HG03354 (cell line): ENCODE data around the gene HDAC9.
"Not testable (repeated sequence)": the region's sequence is repeated elsewhere in the genome, so short reads cannot be mapped to it uniquely, and the experiment has no call there.

ENCODE experiments used
- ATAC-seq: cut with Tn5 transposase; IDR thresholded peaks from one replicate; pipeline ENCODE4 v1.9.1; 2021; ENCODE audit warnings: mild to moderate bottlenecking; ENCODE audit not compliant: unreplicated experiment, poor library complexity, severe bottlenecking

HDAC9 gene

DNA sequence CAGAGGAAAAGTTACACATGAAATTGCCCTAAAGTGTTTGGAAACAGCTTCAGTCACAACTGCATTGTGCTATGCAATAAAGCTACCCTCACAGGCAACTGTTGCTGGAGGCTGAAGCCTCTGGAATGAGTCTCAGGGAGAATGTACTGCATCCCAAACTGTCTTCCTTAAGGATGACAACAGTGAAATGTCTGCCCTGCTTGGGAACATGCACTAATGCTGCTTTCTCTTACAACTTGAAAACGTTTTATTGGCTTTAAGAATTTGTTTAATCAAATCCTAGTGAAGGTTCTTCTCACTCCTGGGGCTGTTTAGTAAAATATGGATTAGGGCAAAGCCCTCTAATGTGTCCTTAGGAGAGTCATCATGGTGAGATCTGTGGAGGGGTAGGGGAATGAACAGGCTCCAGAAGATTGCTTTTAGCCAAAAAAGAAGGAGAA, 406.5 kb downstream of the HDAC9 start:
- ATAC-seq, result no peak

DNA sequence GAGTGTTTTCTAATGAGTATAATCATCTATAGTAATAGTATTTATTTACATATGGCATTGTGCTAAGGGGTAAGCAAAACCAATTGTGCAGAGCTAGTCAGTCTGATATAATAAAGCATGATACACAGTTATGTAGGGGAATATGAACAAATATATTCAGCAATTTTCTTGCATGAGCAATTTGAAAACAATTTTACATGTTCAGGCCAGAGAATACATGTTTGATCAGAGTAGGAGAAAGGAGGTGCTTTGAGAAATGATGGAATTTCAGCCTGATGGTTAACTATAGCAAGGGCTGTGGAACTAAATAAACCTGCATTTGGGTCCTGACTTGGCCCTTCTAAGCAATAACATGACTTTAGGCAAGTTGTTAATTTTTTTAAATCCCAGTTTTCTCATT, 407.3 kb downstream of the HDAC9 start:
- ATAC-seq, result no peak

DNA sequence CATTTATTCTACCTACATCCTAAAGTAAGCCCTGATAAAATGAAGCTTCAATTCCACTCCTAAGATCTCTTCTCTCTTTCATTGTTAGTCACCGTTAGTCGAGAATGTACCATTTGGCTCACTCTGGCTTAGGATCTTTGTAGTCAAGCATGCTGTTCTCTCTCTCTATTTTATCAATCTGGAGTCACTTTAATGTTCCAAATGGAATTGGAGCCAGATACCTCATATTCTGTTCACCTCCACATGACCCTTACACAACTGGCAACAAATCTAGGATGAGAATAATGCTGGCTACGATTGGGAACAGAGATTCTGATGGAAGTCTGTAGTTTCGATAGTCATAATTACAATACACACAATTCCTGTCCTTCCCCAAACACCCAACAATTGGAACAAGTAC, 408.1 kb downstream of the HDAC9 start:
- ATAC-seq, result no peak

DNA sequence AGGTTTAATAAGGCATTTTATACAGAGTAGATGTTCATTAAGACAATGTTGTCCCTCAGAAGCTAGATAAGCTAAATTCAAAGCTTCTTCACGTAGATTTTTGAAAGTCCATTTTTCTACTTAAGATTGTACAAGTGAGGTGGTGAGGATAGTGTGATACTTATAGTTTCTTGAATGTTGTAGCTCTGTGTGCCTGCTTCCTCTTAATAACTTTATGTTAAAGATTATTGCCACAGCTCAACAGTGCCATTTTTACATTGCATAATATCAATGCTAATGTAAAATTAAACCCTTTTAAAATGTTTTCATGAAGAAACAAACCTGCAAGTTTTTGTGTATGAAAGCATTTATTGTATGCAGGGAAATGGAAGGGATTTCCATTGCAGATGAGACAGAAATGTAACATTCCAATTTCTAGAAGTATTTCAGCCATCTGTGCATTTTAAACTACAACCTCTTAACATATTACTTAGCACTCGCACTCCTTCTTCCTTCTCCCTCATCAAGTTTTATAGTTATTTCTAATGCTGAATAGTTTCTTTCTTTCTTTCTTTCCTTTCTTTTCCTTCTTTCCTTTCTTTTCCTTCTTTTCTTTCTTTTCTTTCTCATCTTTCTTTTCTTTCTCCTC, 409.9 kb downstream of the HDAC9 start:
- no peak for ATAC-seq

DNA sequence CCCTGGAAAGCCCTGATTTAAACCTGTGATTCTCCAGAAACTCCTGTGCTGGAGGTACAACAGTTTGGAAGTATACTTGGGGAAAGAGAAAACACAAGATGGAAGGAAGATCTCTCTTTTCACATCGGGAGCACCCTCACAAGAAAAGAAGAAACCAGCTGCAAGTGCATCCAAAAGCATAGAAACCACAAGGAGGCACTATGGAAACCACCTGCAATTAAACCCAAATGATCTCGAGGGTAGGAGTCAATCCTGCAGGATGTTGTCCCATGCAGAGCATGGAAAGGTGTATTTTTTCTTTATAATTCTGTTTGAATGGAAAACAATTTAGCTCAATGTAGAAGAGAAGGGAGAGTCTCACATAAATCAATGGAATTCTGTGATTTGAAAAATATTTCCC, 411.4 kb downstream of the HDAC9 start:
- ATAC-seq, result no peak

DNA sequence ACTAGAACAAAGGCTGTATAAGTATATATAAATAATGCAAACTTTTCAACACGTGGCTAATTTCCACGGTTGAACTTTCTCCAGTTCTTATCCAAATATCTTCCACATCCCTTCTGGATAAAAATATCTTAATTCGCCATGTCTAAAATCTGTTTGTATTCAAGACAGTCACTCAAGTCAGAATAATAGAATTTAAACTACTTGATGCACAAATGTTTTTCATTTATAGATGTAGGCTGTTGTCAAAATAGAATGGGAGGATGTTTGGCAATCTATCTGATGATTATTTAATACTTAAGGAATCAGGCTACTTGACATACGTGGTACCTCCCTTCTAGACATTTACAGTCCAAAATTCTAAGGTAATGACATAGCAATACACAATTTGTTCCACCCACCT, 417.6 kb downstream of the HDAC9 start:
- no peak for ATAC-seq

DNA sequence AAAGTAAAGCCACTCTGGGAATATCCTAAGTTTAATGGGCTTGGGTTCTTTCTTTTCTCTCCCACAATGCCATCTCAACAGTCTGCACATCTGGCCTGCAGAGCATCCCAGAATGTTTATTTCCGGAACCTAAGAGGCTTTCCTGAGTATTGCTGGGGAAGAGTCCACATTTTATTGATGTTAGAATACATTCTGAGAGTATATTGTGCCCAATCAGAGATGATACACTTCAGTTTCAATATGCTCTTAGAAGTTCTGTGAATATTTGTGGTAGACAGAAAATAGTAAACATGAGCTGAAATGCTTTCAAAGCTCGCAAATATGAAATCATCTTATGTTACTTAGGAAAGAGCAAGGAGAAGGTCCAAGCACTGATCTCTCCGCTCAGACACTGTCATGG, 421.3 kb downstream of the HDAC9 start:
- ATAC-seq, result no peak

DNA sequence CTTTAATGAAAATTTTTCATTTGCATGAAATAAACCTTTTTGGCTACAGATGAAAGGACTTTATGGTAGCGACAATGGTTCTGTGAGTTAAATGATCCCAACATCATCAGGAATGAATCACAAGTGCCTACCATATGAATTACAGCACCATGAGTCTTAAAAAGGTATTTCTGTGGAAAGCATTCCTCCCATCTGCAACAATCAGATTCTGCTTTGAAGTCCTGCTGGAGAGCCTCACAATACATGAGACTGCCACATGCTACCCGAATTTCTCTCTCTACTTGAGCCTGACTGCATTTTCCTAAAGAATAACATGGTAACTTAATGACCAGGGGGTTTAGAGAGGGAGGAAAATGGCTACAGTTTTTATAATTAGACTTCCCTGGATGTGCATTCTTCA, 431.6 kb downstream of the HDAC9 start:
- no peak for ATAC-seq

DNA sequence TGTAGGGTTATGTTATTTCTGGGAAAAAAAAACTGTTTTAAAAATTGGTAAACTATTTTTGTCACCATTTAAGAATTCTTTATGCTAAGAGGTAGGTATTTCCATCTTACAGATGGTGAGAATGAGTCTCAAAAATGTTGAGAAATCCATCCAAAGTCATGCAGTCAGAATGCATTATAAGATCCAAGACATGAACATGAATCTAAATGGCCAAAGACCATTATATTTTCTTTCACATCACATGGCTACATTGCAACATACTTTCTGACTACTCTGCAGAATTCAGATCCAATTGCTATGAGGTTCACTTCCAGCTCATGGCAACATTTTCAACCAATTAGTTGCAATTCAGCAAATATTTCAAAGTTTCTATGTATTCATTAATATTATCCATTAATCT, 440.7 kb downstream of the HDAC9 start:
- ATAC-seq, result no peak

DNA sequence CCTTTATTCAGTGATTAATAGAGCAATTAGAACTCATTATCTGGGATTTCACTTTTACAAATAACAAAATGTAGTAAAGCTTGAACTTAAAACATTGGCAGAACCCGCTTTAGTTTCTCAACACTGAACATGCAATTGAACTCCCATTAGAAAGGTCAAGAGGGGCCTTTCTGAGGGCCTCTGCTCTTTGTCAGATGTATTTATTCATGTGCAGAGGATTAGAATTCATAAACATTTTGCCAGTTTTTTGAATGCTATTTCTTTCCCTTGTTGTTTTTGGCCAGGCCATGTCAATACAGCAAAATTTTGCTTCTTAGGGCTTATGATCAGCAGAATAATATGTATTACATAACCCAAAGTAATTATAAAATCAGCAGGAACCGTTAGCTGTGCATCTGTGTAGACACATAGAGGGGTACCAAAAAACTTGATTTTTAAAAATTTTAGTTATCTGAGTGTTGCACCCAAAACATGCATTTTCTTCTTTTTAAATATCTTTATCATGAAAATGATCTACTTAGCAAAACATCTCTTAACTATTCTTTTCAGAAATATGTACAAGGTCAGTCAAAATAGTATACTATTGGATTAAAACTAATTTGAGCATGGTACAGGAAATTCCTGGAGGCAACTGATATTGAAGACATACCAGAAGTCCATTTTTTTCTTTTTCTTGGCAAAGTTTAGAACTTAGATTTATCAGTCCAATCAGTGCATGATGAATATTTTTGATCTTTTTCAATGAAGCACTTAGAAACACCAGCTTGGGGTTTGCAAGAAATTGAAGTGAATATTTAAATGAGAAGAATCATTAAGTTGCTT, 444.4 kb downstream of the HDAC9 start:
- ATAC-seq, result no peak

DNA sequence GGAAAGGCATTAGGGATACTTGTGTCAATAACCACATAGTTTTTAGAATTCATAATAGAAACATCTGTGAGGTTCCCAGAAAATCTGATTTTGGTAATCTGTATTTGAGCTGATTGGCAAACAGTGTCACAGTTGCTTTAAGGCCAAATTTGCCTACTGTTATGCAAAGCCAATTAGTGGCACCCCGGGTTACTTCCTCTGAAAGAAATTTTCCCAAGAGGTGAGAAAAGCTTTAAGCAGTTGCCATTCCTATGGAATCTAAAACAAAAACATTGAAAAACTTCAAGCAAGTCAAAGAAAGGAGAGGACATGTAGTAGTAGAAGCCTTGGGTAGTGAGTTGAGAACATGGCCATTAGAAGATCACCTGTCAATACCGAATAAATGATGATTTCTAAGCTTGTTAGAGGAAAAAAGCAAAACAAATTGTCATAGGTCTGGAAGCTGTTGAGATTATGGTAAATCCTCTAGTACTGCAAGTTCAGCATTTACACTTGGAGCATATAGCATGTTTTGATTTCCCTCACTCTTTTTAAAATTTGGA, 445.1 kb downstream of the HDAC9 start:
- ATAC-seq, result no peak

DNA sequence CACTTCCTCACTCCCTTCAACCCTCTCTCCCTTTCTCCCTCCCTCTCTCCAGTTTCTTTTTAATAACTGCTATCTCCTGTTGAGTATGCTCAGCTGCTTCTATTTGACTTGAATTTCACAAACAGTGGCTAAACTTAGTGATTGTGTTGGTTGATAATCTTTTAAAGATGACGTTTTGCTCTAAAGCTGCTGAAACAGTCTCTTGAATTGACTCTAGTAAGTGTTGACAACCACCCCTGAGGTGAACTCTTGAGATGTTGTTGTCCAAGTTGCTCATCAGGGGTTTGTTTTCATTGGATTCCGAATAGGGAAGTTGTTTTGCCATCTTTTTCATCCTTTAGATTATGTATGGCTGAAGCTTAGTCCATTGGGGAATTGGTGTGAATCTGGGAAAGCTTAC, 445.7 kb downstream of the HDAC9 start:
- no peak for ATAC-seq

DNA sequence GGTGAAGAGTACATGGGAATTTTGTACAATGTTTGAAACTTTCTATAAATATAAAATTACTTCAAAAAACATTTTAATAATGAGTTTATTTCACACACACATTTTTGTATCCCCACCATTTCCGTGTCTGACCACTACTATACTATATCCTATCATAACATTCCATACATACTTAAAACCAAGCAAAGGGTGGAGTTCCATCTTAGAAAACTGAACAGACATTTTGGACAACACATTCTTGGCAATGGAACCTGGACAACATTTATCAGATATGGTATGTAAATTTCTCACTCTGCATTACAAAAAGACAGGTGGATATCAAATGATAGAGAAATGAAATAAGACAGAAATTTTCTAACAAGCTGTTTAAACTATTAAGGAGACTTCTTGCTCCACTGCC, 453.0 kb downstream of the HDAC9 start:
- ATAC-seq, result no peak

DNA sequence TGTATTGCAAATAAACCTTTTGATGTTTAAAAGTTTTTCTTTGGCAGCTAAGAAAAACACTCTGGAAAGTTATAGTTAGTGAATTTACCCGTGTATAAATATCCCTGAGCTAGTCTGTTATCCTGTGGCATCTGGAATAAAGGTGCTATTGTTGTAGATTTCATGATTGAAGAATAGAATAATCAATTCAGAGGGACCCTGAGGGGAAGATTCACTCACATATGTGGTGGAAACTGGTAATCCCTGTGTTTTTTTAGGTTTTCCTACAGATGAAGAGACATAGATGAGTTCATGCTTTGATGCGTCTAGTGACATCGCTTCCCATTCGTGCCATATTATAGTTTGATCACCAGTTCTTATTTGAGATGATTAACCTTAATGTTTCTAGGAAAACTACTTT, 457.3 kb downstream of the HDAC9 start:
- no peak for ATAC-seq

DNA sequence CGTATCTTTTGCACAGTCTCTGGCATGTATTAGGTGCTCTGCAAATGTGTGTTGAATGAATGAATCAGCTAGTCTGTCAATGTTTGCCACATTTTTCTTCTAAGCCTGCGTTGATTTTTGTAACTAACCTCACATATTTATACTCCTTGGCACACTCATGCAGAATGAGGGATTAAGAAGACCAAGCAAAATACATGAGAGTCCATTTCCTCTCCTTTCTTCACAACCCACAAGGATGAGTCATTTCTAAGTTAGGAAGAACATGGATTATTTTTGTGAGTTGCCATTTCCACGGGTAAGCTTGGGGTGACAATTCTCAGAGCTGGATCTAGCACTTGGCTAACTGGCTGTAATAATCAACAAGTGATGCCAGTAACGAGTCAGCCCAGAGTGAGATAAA, 463.1 kb downstream of the HDAC9 start:
- ATAC-seq, result no peak

DNA sequence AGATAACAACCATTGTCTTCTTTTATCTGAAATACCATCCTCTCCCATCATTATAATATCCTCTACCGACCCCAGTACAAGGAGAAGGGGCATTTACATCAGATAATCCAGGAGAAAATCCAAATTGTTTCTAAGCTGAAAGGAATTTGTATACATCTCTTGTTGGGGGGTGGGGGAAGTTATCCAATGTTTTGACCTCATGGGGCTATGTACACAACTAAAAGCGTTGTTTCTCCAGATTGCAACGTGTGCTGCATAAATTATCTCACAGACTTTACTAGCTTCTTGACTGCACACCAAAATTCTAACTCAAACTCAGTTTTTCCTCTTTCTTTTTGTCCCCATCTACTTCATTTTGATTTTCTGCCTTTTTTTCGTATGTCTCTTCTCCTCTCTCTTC, 465.2 kb downstream of the HDAC9 start:
- ATAC-seq, result no peak

DNA sequence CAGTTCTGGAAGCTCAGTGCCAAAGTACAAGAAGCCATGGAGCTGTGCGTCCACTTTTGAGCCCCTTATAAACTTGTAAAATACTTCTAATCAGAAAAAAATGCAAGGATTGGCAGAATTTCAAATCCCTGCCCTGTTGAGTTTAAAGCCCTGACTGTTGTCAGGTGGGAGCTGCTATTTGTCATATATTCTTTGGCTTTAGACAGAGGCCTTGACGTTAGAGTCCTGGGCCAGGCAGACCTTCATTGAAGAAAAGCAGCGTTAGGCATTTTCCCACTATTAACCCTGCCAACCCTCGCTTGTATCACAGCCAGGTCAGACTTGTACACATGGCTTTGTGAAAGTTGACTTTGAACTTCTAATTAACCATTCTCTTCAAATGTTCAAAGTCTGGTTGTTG, 466.5 kb downstream of the HDAC9 start:
- no peak for ATAC-seq

DNA sequence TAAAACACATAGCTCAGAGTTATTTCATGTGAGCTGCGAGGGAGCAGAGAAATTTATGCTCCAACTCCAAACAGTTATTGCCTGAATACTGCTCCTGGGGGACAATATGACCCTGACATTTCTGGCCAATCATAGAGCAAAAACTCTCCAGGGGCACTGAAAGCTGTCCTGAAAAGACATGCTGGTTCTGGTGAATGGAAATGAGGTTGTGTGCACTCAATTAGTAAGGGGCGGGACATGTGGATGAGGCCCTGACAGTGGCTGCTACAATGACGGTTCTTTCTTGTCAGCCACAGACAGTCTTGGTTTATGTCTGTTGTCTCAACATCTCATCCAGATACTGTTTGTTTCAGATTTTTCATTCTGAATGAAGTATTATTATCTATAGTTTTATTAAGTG, 470.1 kb downstream of the HDAC9 start:
- ATAC-seq, result no peak

DNA sequence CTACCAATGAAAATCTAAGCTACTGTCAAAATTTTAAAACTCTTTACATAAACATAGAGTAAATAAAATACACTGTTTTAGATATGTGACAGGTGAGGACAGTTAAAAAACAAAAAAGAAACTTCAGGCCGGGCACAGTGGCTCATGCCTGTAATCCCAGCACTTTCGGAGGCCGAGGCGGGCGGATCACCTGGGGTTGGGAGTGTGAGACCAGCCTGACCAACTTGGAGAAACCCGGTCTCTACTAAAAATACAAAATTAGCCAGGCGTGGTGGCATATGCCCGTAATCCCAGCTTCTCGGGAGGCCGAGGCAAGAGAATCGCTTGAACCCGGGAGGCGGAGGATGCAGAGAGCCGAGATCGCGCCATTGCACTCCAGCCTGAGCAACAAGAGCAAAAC, 472.2 kb downstream of the HDAC9 start:
- ATAC-seq, result not testable (repeated sequence)

DNA sequence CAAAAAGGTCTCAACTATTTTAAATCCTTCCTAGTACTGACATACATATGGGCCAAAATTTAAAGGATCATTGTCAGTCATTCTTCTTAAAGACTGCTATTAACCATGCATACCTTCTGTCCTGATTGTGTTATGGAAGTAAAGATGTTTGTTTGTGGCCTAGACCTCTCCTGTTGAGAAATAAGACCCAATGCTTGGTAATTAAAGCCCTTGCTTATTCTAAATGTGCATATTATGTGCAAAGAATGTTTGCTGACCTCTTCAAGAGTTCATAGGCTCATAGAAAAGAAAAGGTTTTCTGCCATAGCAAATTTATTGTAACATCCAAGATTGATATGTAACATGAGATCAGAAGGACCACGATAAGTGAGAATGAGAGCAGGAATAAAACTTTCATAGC, 476.3 kb downstream of the HDAC9 start:
- ATAC-seq, result no peak

DNA sequence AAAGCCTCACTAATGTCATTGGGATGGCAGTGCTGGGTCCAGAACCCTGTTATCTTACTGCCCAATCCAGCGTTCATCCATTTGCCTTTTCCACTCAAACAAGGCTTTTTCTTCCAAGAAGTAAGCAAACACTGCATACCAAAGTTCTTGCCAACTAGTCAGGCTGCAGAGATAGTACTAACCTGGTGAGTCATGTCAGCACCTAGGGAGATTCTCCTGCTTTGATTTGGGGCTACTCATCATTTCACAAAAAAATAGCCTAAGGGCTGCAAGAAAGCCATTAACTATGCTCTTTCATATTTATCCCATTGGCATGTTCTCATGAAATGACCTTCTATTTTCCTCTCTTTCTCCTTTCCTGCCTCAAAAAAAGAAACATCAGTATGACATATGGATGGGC, 479.3 kb downstream of the HDAC9 start:
- no peak for ATAC-seq
